HCT116 (cell line): ENCODE data around the gene AMER2. TPM values are rescaled to one million over a fixed set of nuclear protein-coding genes. Genes with fewer than 3 reads are reported as not detected.

Experiments
- ATAC-seq: fragments of 200-7000 bp; cut with Tn5 transposase; 2 replicates; pipeline ENCODE4 v1.9.1; 2020; ENCODE audit warnings: mild to moderate bottlenecking, moderate library complexity
- BruUV-seq: library from RNA; stranded (reverse); fragments of 400-500 nt; replicated peaks from 2 replicates; lab custom pipeline; 2021; lab: Mats Ljungman, UMichigan
- CTCF ChIA-PET: fragments of 300-600 bp; sonication (Branson Sonifier 250); formaldehyde crosslinking; loops from one replicate; lab custom pipeline; 2021; ENCODE audit warnings: antibody characterized with exemption; lab: Charles Lee
- POLR2A ChIA-PET: fragments of 300-600, 350-600 bp; sonication (Branson Sonifier 250); formaldehyde crosslinking; loops from one replicate; lab custom pipeline; 2021; ENCODE audit warnings: antibody characterized with exemption; lab: Charles Lee
- RAD21 ChIA-PET, 2 experiments: fragments of 300-600 bp; sonication (Branson Sonifier 250); formaldehyde crosslinking; loops; one replicate each; lab custom pipeline; 2023; ENCODE audit warnings: low total read pairs in 2 of 2; ENCODE audit not compliant: uncharacterized antibody in 2 of 2, unreplicated experiment in 2 of 2, low non-redundant PET in 1 of 2; lab: Charles Lee
- DNase-seq: peaks from one replicate; pipeline ENCODE4 v3.0.0-alpha.2; 2010; ENCODE audit warnings: low read depth, low spot score
- H2AFZ ChIP-seq: fragments of 200-600 bp; shearing (Covaris generic), sonication (generic); 2 replicates; pipeline ENCODE4 v1.6.1; 2017; ENCODE audit warnings: low read depth, mixed run types, mixed read lengths, antibody characterized with exemption, low read length; ENCODE audit not compliant: poor library complexity, severe bottlenecking
- H3K27ac ChIP-seq: 2 replicates; pipeline ENCODE4 v1.5.1; 2012; ENCODE audit warnings: low read depth, low read length
- H3K27me3 ChIP-seq: fragments of 200-600 bp; sonication (generic); 2 replicates; pipeline ENCODE4 v1.6.1; 2016; ENCODE audit warnings: mixed run types, low read length, mixed read lengths; ENCODE audit not compliant: insufficient read depth
- H3K36me3 ChIP-seq, 2 experiments: fragments of 200-500 bp in 1 of 2; fragments of 200-600 bp in 1 of 2; sonication (Bioruptor generic) in 1 of 2; sonication (generic) in 1 of 2; 2 replicates each; pipeline versions ENCODE4 v1.5.1 to v1.6.1; 2014 to 2016; ENCODE audit warnings: low read length in 2 of 2, inconsistent platforms in 1 of 2, mixed read lengths in 1 of 2, mixed run types in 1 of 2; ENCODE audit not compliant: insufficient read depth in 2 of 2, control insufficient read depth in 1 of 2
- H3K4me1 ChIP-seq, 2 experiments: fragments of 200-600 bp in 1 of 2; sonication (generic) in 1 of 2; 2 replicates each; pipeline versions ENCODE4 v1.5.1 to v1.6.1; 2012 to 2017; ENCODE audit warnings: low read length in 2 of 2, inconsistent platforms in 1 of 2, mild to moderate bottlenecking in 1 of 2, mixed read lengths in 1 of 2, mixed run types in 1 of 2, moderate library complexity in 1 of 2; ENCODE audit not compliant: insufficient read depth in 2 of 2, control insufficient read depth in 1 of 2
- H3K4me2 ChIP-seq: fragments of 200-600 bp; sonication (generic); 2 replicates; pipeline ENCODE4 v1.6.1; 2017; ENCODE audit warnings: mixed run types, low read length, mixed read lengths
- H3K4me3 ChIP-seq, 2 experiments: fragments of 200-600 bp in 1 of 2; sonication (generic) in 1 of 2; replicated peaks in 1 of 2; 2 replicates each; pipeline ENCODE4 v1.5.1; 2011 to 2016; ENCODE audit warnings: low read length in 2 of 2, control low read depth in 1 of 2, low read depth in 1 of 2, mild to moderate bottlenecking in 1 of 2, mixed read lengths in 1 of 2, mixed run types in 1 of 2
- H3K79me2 ChIP-seq: fragments of 200-600 bp; sonication (generic); 2 replicates; pipeline ENCODE4 v1.6.1; 2017; ENCODE audit warnings: mild to moderate bottlenecking, mixed run types, low read length, moderate library complexity, mixed read lengths; ENCODE audit not compliant: insufficient read depth
- H3K9ac ChIP-seq: fragments of 200-600 bp; sonication (generic); 2 replicates; pipeline ENCODE4 v1.6.1; 2016; ENCODE audit warnings: low read length, mixed read lengths
- H3K9me2 ChIP-seq: fragments of 200-600 bp; sonication (generic), shearing (Covaris generic); 2 replicates; pipeline ENCODE4 v1.6.1; 2017; ENCODE audit warnings: mixed run types, mild to moderate bottlenecking, moderate library complexity; ENCODE audit not compliant: insufficient read depth
- H3K9me3 ChIP-seq, 2 experiments: fragments of 200-500 bp in 1 of 2; fragments of 200-600 bp in 1 of 2; sonication (Bioruptor generic) in 1 of 2; sonication (generic) in 1 of 2; 2 replicates each; pipeline ENCODE4 v1.6.1; 2014 to 2017; ENCODE audit warnings: low read length in 2 of 2, mixed read lengths in 2 of 2, inconsistent platforms in 1 of 2, low read depth in 1 of 2, mild to moderate bottlenecking in 1 of 2, mixed run types in 1 of 2, moderate library complexity in 1 of 2; ENCODE audit not compliant: control insufficient read depth in 1 of 2, insufficient read depth in 1 of 2
- H4K20me1 ChIP-seq: fragments of 200-600 bp; sonication (generic), shearing (Covaris generic); 2 replicates; pipeline ENCODE4 v1.6.1; 2017; ENCODE audit warnings: mixed run types, mild to moderate bottlenecking, moderate library complexity; ENCODE audit not compliant: insufficient read depth
- CTCF ChIP-seq, 3 experiments: fragments of 200-600 bp in 1 of 3; sonication (generic) in 1 of 3; IDR thresholded peaks in 2 of 3; conservative IDR thresholded peaks in 1 of 3; 2 replicates each; pipeline ENCODE4 v1.5.1; 2012 to 2017; ENCODE audit warnings: low read depth in 2 of 3, low read length in 2 of 3, antibody characterized with exemption in 1 of 3, borderline replicate concordance in 1 of 3, control low read depth in 1 of 3, mild to moderate bottlenecking in 1 of 3, mixed read lengths in 1 of 3, mixed run types in 1 of 3, moderate library complexity in 1 of 3; ENCODE audit not compliant: insufficient read depth in 1 of 3
- EGR1 ChIP-seq: IDR thresholded peaks from 2 replicates; pipeline ENCODE4 v1.6.1; 2012; ENCODE audit warnings: low read depth
- FOSL1 ChIP-seq: IDR thresholded peaks from 2 replicates; pipeline ENCODE4 v1.6.1; 2012; ENCODE audit warnings: low read depth
- JUND ChIP-seq: IDR thresholded peaks from 2 replicates; pipeline ENCODE4 v1.6.1; 2012
- POLR2A ChIP-seq: IDR thresholded peaks from 2 replicates; pipeline ENCODE4 v1.7.0; 2011; ENCODE audit warnings: borderline replicate concordance; ENCODE audit not compliant: insufficient read depth, insufficient read length; ENCODE audit errors: extremely low read depth
- RAD21 ChIP-seq: IDR thresholded peaks from 2 replicates; pipeline ENCODE4 v1.6.1; 2012; ENCODE audit warnings: low read depth, mild to moderate bottlenecking
- SIN3A ChIP-seq: IDR thresholded peaks from 2 replicates; pipeline ENCODE4 v1.6.1; 2012; ENCODE audit warnings: low read depth
- SRF ChIP-seq: IDR thresholded peaks from 2 replicates; pipeline ENCODE4 v1.6.1; 2012; ENCODE audit warnings: low read depth
- TCF7L2 ChIP-seq: IDR thresholded peaks from 2 replicates; pipeline ENCODE4 v1.7.0; 2011; ENCODE audit warnings: borderline replicate concordance, inconsistent platforms; ENCODE audit not compliant: insufficient read depth, insufficient read length; ENCODE audit errors: extremely low read depth
- YY1 ChIP-seq: IDR thresholded peaks from 2 replicates; pipeline ENCODE4 v1.6.1; 2011; ENCODE audit warnings: low read length, low read depth, moderate library complexity, mild to moderate bottlenecking; ENCODE audit not compliant: insufficient replicate concordance; ENCODE audit errors: extremely low read depth
- ZFX ChIP-seq: fragments of 450-650 bp; IDR thresholded peaks from 2 replicates; pipeline ENCODE4 v1.6.1; 2017
- intact Hi-C: fragments of 100-400 bp; cut with micrococcal nuclease; formaldehyde crosslinking; loops from 2 replicates; pipeline ENCODE4 v1.10.0; 2022
- total RNA-seq: library from RNA; stranded (reverse); gene quantifications from one replicate; pipeline ENCODE4 v1.2.1, GENCODE V29; 2021; ENCODE audit not compliant: unreplicated experiment

Gene AMER2
- total RNA-seq, 1 experiment from 2014 or later = not detected

GRCh38 chr13:25171170-25171516 is 945 bp downstream of the AMER2 start:
- Histone ChIP-seq H3K4me1 (no peaks in the 10 kb centered on the region), H3K36me3 (no peaks in the 10 kb centered on the region), H2AFZ (no peak overlapping the region), H3K27me3 (peaks cover 20% of the 10 kb centered on the region), H4K20me1 (no peaks in the 10 kb centered on the region), H3K9me3 (no peaks in the 10 kb centered on the region), H3K79me2 (no peaks in the 10 kb centered on the region), H3K4me3 (no peak overlapping the region), H3K27ac (no peak overlapping the region), H3K4me2 (no peak overlapping the region), H3K9me2 (no peaks in the 10 kb centered on the region), H3K9ac (no peak overlapping the region)
- CTCF ChIA-PET = no interaction called here
- POLR2A ChIA-PET = no interaction called here
- TF ChIP-seq TCF7L2 (no peak), SIN3A (no peak), YY1 (no peak), SRF (no peak), FOSL1 (no peak), JUND (no peak), RAD21 (no peak), EGR1 (no peak), ZFX (no peak), CTCF (IDR thresholded peaks at IDR 0.05 in 2 of 3, conservative IDR thresholded peaks at IDR 0.05 in 1 of 3; ENCODE audit: borderline replicate concordance in 1 of 3, insufficient read depth in 1 of 3, low read depth in 2 of 3, low read length in 2 of 3) (no peak), POLR2A (no peak)
- no TSS peak for BruUV-seq
- intact Hi-C loops = no loop called here
- DNase-seq = no peak
- ATAC-seq = no peak
- RAD21 ChIA-PET = no interaction called here
